ENCODE results near the gene KBTBD13. TPM values are rescaled to one million over a fixed set of nuclear protein-coding genes. Genes with fewer than 3 reads are reported as not detected.

The KBTBD13 gene
- total and polyA plus RNA-seq, 2 donors: under 0.01 TPM

DNA sequence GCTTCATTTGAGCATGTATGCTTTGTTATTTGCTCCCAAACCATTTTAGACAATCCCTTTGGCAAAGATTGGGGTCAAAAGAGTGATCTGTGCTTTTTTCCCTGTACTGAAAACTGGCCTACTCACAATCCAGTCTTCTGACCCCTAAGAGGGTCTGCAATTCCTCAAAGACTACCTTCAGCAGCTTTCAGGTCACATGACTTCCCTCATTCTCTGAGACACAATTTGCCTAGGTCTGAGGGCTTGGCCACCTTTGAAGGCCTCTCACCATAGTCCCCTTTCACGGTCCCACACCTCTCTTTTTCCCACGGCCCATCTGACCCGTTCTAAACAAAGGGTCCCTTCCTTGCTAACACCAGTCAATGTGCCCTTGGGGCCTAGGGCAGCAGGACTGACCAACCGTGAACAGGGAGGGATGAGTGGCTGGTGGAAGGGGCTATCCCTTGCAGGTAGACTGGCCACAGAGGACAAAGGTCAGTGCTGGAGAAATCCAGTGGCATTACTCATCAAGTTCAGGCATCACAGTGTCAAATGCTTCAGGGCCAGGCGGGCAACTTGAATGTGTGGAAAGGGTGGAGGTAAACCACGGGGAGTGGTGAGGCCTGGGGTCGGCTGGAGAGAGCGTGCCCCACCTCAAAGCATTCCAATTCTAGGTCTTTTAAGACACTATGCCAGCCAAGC, 19.5 kb upstream of the KBTBD13 start:
- 83% methylated on average over 8 of the region's 8 CpGs for WGBS
- Histone ChIP-seq H3K27me3 (ENCODE audit: control insufficient read depth in 2 of 2, insufficient read depth in 1 of 2, low read length in 1 of 2) (no peaks in the 10 kb centered on the region), H3K36me3 (ENCODE audit: control insufficient read depth in 2 of 2, insufficient read depth in 2 of 2, low read length in 1 of 2) (no peaks in the 10 kb centered on the region), H3K27ac (ENCODE audit: low read depth in 1 of 2, low read length in 1 of 2) (no peak overlapping the region), H3K4me1 (ENCODE audit: control insufficient read depth in 2 of 2, insufficient read depth in 2 of 2, low read length in 2 of 2) (peaks cover 0 to 20% of the 10 kb centered on the region in 2 donors), H3K4me3 (ENCODE audit: low read length in 2 of 2) (no peak overlapping the region), H3K9me3 (ENCODE audit: control insufficient read depth in 2 of 2, insufficient read depth in 1 of 2, low read length in 1 of 2) (peaks cover 0 to 9% of the 10 kb centered on the region in 2 donors)
- no peak for DNase-seq (ENCODE audit: low read depth in 6 of 9, low spot score in 9 of 9)

DNA sequence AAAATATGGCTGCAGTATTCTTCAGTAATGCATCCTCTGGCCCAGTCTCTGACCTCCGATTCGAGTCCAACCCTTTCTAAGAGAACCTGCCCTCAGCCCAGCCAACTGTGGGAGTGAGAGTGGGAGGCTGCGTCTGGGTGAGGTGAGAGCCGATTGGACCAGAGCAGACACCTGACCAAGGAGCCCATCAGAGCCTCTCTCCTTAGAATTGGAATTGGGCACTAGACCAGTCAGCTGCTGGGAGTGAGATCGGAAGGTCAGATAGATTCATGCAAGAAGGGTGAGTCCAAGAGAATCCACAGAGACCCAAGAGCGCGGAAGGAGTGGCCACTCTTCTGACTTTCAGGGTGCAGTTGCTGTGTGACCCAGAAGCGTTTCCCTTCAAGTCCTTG, 19.0 kb upstream of the KBTBD13 start:
- no peak for DNase-seq (ENCODE audit: low read depth in 6 of 9, low spot score in 9 of 9)
- H3K4me3 ChIP-seq (ENCODE audit: low read length in 2 of 2): no peak overlapping the region
- H3K27ac ChIP-seq (ENCODE audit: low read depth in 1 of 2, low read length in 1 of 2): no peak overlapping the region
- H3K4me1 ChIP-seq (ENCODE audit: control insufficient read depth in 2 of 2, insufficient read depth in 2 of 2, low read length in 2 of 2): peaks cover 0 to 20% of the 10 kb centered on the region in 2 donors
- no peaks in the 10 kb centered on the region for H3K36me3 ChIP-seq (ENCODE audit: control insufficient read depth in 2 of 2, insufficient read depth in 2 of 2, low read length in 1 of 2)
- peaks cover 0 to 9% of the 10 kb centered on the region in 2 donors for H3K9me3 ChIP-seq (ENCODE audit: control insufficient read depth in 2 of 2, insufficient read depth in 1 of 2, low read length in 1 of 2)
- H3K27me3 ChIP-seq (ENCODE audit: control insufficient read depth in 2 of 2, insufficient read depth in 1 of 2, low read length in 1 of 2): no peaks in the 10 kb centered on the region
- WGBS: 97% methylated on average over 8 of the region's 8 CpGs

DNA sequence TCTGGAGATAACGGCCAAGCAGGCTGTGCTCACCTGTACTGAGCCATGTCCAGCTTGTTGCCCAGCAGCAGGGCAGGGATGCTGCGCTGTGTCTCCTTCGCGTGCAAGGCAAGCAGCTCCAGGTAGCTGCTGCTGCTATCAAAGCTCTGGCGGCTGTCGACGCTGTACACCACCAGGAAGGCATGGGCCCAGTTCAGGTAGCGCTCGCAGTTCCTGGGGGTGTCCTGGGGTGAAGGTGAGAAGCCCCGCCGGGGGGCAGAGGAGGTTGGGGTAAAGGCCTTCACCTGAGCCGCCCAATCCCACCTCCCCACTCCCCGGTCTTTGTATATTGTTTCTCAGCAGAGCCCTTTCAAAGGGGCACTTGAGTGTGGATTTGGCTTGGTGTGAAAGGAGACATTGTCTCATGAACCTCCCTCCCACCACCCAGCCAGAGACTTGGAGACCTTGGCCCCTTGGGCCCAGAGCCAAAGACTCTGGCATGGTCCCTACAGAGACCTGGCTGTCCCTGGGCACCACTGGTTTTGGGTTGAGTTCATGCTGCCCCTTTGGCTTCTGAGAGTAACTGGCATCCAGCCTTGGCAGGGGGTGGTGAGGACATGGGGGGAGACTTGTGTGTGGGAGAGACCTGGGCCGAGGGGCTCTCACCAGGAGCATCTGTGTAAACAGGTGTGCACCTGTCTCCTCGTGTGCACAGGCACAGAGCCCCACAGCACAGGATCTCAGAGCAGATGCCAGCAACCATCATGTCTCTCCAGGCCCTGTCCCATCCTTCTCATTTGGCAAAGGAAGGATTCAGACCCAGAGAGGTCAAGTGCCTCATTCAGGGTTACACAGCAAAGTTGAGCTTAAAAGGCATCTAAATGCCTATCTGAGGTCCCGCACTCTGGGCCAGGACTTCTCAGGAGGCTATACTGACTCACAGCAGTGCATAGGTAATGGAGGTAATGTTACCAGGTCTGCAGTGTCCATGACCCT, 17.9 kb upstream of the KBTBD13 start:
- no peaks in the 10 kb centered on the region for H3K36me3 ChIP-seq (ENCODE audit: control insufficient read depth in 2 of 2, insufficient read depth in 2 of 2, low read length in 1 of 2)
- 90% methylated on average over 16 of the region's 16 CpGs for WGBS
- H3K4me3 ChIP-seq (ENCODE audit: low read length in 2 of 2): no peak overlapping the region
- no peak for DNase-seq (ENCODE audit: low read depth in 6 of 9, low spot score in 9 of 9)
- peaks cover 0 to 20% of the 10 kb centered on the region in 2 donors for H3K4me1 ChIP-seq (ENCODE audit: control insufficient read depth in 2 of 2, insufficient read depth in 2 of 2, low read length in 2 of 2)
- peaks cover 0 to 9% of the 10 kb centered on the region in 2 donors for H3K9me3 ChIP-seq (ENCODE audit: control insufficient read depth in 2 of 2, insufficient read depth in 1 of 2, low read length in 1 of 2)
- no peak overlapping the region for H3K27ac ChIP-seq (ENCODE audit: low read depth in 1 of 2, low read length in 1 of 2)
- peaks cover 0 to under 1% of the 10 kb centered on the region in 2 donors for H3K27me3 ChIP-seq (ENCODE audit: control insufficient read depth in 2 of 2, insufficient read depth in 1 of 2, low read length in 1 of 2)

DNA sequence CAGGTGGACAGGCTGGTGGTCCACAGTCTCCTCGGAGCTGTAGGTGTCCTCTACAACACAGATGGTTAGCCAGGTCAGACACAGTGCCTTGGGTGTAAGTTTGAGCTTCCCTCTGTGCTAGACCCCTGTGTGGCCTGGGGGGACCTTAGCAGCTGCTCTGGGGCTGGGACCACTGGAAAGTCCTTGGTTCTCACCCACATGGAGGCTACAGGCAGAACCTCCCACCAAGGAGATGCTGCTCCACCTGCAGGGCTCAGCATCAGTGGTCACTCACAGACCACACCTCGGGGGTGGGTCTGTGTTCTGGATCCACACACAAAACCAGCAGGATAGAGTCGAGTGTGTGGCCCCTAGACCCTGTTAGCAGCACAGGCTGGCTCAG, 17.2 kb upstream of the KBTBD13 start:
- DNase-seq (ENCODE audit: low read depth in 6 of 9, low spot score in 9 of 9): no peak

DNA sequence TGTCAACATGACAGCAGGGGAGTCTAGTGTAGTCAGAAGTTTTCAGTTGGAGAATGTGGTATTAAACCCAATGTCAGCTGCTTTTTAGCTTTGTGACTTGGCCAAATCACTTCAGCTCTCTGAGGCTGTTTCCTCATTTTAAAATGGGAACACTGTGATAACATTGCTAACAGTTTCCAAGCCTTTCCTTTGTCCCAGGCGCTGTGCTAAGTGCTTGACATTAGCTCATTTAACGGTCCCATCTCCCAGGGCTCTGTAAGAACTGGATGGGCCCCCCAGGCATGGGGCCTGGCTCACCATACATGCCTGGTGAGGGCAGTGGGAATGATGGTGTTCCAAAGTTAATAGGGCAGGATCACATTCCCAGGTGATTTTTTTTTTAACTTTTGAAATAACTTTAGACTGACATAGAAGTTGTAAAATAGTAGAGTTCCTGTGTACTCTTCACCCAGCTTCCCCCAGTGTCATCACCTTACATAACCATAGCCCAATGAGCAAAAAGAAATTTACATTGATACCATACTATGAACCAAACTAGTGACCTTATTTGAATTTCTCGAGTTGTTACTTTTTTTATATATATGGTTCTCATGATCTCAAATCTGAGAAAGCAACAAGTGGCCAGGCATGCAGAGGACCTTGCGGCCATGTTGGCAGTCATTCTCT, 16.5 kb upstream of the KBTBD13 start:
- Histone ChIP-seq H3K9me3 (ENCODE audit: control insufficient read depth in 2 of 2, insufficient read depth in 1 of 2, low read length in 1 of 2) (peaks cover 0 to 6% of the 10 kb centered on the region in 2 donors), H3K27ac (ENCODE audit: low read depth in 1 of 2, low read length in 1 of 2) (no peak overlapping the region), H3K4me3 (ENCODE audit: low read length in 2 of 2) (no peak overlapping the region), H3K27me3 (ENCODE audit: control insufficient read depth in 2 of 2, insufficient read depth in 1 of 2, low read length in 1 of 2) (peaks cover 0 to 4% of the 10 kb centered on the region in 2 donors), H3K4me1 (ENCODE audit: control insufficient read depth in 2 of 2, insufficient read depth in 2 of 2, low read length in 2 of 2) (peaks cover 0 to 13% of the 10 kb centered on the region in 2 donors), H3K36me3 (ENCODE audit: control insufficient read depth in 2 of 2, insufficient read depth in 2 of 2, low read length in 1 of 2) (no peaks in the 10 kb centered on the region)
- WGBS: 92% methylated on average over 4 of the region's 4 CpGs
- DNase-seq (ENCODE audit: low read depth in 6 of 9, low spot score in 9 of 9): no peak

More for the DNA sequence above, 17.2 kb upstream of the KBTBD13 start:
- H3K27ac ChIP-seq (ENCODE audit: low read depth in 1 of 2, low read length in 1 of 2): no peak overlapping the region
- no peak overlapping the region for H3K4me3 ChIP-seq (ENCODE audit: low read length in 2 of 2)
- WGBS: 95% methylated on average over 3 of the region's 3 CpGs
- H3K9me3 ChIP-seq (ENCODE audit: control insufficient read depth in 2 of 2, insufficient read depth in 1 of 2, low read length in 1 of 2): peaks cover 0 to 8% of the 10 kb centered on the region in 2 donors
- no peaks in the 10 kb centered on the region for H3K36me3 ChIP-seq (ENCODE audit: control insufficient read depth in 2 of 2, insufficient read depth in 2 of 2, low read length in 1 of 2)
- peaks cover 0 to 2% of the 10 kb centered on the region in 2 donors for H3K27me3 ChIP-seq (ENCODE audit: control insufficient read depth in 2 of 2, insufficient read depth in 1 of 2, low read length in 1 of 2)
- H3K4me1 ChIP-seq (ENCODE audit: control insufficient read depth in 2 of 2, insufficient read depth in 2 of 2, low read length in 2 of 2): peaks cover 0 to 20% of the 10 kb centered on the region in 2 donors

DNA sequence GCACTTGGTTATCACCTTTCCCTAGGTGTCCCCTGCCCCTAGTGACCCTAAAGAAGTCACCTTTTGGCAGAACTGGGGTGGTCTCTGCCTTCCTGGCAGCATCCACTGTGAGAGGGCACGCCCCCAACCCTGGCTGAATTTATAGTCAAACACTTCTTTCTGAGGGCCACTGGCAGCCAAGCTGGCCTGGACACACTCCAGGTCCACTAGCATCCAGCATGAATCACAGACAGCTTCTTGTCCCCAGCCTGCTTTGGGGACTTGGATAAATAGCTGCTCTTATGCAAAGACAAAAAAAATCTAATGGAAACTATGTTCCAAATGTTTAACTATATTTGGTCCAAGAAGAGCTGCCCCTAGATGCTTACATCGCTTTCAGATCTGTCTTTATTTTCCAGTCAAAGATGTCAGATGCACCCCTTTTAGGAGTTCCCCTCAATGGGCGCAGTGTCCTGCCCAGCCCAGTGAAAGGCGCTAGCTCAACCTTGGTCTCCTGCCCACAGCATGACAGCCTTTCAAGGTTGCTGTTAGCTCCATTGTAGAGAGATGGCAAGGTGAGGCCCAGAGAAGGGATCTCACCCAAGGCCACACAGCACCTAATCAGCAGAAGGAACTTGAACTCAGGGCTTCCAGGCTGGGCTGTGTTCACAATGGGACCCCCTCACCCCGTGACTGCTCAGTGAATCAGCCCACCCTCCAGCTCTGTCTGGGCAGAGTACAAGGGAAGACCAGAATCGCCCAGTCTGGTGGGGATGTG, 15.7 kb upstream of the KBTBD13 start:
- H3K4me1 ChIP-seq (ENCODE audit: control insufficient read depth in 2 of 2, insufficient read depth in 2 of 2, low read length in 2 of 2): peaks cover 0 to 7% of the 10 kb centered on the region in 2 donors
- WGBS: 95% methylated on average over 6 of the region's 6 CpGs
- H3K9me3 ChIP-seq (ENCODE audit: control insufficient read depth in 2 of 2, insufficient read depth in 1 of 2, low read length in 1 of 2): peaks cover 0 to 6% of the 10 kb centered on the region in 2 donors
- no peak for DNase-seq (ENCODE audit: low read depth in 6 of 9, low spot score in 9 of 9)
- no peak overlapping the region for H3K27ac ChIP-seq (ENCODE audit: low read depth in 1 of 2, low read length in 1 of 2)
- H3K4me3 ChIP-seq (ENCODE audit: low read length in 2 of 2): no peak overlapping the region
- no peaks in the 10 kb centered on the region for H3K36me3 ChIP-seq (ENCODE audit: control insufficient read depth in 2 of 2, insufficient read depth in 2 of 2, low read length in 1 of 2)
- peaks cover 2 to 12% of the 10 kb centered on the region in 2 donors for H3K27me3 ChIP-seq (ENCODE audit: control insufficient read depth in 2 of 2, insufficient read depth in 1 of 2, low read length in 1 of 2)

DNA sequence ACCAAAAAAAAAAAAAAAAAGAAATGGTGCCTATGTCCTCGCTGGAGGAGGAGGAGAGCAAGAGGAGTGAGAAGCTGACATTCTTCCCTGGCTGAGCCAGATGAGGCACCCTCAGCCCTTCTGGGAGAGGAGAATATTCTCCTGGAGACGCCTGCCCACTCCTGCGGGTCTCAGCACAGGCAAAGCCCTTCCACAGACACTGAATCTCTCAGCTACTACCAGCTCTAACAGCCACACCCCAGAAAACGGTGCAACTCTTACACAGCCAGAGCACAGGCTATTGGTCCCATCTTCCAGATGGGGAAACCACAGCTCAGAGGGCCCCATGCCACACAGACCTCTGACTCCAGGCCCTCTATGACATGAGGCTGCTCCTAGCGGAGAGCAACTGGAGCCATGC, 14.5 kb upstream of the KBTBD13 start:
- H3K27me3 ChIP-seq (ENCODE audit: control insufficient read depth in 2 of 2, insufficient read depth in 1 of 2, low read length in 1 of 2): peaks cover 8 to 23% of the 10 kb centered on the region in 2 donors
- DNase-seq (ENCODE audit: low read depth in 6 of 9, low spot score in 9 of 9): no peak
- H3K36me3 ChIP-seq (ENCODE audit: control insufficient read depth in 2 of 2, insufficient read depth in 2 of 2, low read length in 1 of 2): no peaks in the 10 kb centered on the region
- H3K4me3 ChIP-seq (ENCODE audit: low read length in 2 of 2): no peak overlapping the region
- 96% methylated on average over 5 of the region's 5 CpGs for WGBS
- H3K9me3 ChIP-seq (ENCODE audit: control insufficient read depth in 2 of 2, insufficient read depth in 1 of 2, low read length in 1 of 2): peaks cover 0 to 6% of the 10 kb centered on the region in 2 donors
- H3K27ac ChIP-seq (ENCODE audit: low read depth in 1 of 2, low read length in 1 of 2): no peak overlapping the region
- H3K4me1 ChIP-seq (ENCODE audit: control insufficient read depth in 2 of 2, insufficient read depth in 2 of 2, low read length in 2 of 2): no peaks in the 10 kb centered on the region

DNA sequence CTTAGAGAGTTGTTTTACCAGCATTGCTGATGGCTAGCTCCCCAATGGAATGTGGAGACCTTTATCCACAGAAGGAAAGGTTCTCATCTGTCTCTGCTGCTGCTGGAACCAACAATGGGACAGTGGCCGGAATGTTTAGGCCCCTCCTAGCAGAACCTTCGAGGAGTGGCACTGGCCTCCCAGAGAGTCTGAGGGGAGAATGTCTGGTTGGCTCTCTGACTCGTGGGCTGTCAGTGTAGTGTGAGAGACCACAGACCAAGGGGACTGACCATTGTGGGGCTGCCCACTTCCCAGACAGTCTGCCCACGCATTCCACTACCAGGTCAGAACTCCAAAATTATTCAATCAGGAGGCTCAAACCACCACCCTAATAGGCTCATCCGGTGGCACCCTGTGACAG, 13.8 kb upstream of the KBTBD13 start:
- DNase-seq (ENCODE audit: low read depth in 6 of 9, low spot score in 9 of 9): no peak
- Histone ChIP-seq H3K9me3 (ENCODE audit: control insufficient read depth in 2 of 2, insufficient read depth in 1 of 2, low read length in 1 of 2) (peaks cover 0 to 6% of the 10 kb centered on the region in 2 donors), H3K27me3 (ENCODE audit: control insufficient read depth in 2 of 2, insufficient read depth in 1 of 2, low read length in 1 of 2) (peaks cover 15 to 29% of the 10 kb centered on the region in 2 donors), H3K36me3 (ENCODE audit: control insufficient read depth in 2 of 2, insufficient read depth in 2 of 2, low read length in 1 of 2) (no peaks in the 10 kb centered on the region), H3K27ac (ENCODE audit: low read depth in 1 of 2, low read length in 1 of 2) (no peak overlapping the region), H3K4me1 (ENCODE audit: control insufficient read depth in 2 of 2, insufficient read depth in 2 of 2, low read length in 2 of 2) (no peaks in the 10 kb centered on the region), H3K4me3 (ENCODE audit: low read length in 2 of 2) (no peak overlapping the region)
- WGBS: 95% methylated on average over 5 of the region's 5 CpGs

Data from thymus (tissue), 11 donors.